CD4-positive, alpha-beta T cell treated with Interleukin-6 at 100 ng/mL for 8 hours (primary cell): ENCODE data around the gene TNFAIP8L3.
"Not testable (repeated sequence)": the region's sequence is repeated elsewhere in the genome, so short reads cannot be mapped to it uniquely, and the experiment has no call there.

ENCODE experiments used
- DNase-seq: peaks from one replicate; pipeline ENCODE4 v3.0.0-alpha.2; 2020; ENCODE audit warnings: mixed read lengths, low spot score

The TNFAIP8L3 gene

DNA sequence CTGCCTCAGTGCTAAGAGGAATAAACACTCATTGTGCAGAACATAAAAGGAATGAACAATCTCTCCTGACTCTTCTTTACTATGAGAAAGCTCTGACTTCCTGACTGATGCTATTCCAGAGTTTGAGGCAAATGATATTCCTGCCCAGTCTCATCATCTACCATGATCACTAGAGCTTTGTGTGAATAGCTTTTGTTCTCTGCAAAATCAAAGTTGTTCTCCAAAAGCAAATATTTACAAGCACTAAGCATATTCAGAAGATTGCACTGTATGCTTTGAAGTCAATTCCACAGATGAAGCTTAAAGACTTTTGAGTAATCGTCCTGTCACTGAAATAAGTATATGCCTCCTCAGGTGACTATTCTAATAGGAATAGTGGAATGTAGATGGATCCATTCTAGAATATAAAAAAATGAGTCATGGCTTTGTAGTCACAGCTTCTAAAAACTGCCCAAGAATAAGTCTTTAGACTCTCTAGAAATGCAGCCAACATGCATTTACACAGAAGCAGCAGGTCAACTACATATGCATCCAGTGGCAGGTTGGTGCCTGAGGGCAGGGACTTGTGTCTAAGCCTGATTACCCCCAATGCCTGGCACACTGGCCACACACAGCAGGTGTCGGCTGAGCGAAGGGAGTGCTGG lies 34.6 kb downstream of the TNFAIP8L3 start:
- no peak for DNase-seq

GRCh38 chr15:51054535-51054934 lies 40.2 kb downstream of the TNFAIP8L3 start:
- no peak for DNase-seq

DNA sequence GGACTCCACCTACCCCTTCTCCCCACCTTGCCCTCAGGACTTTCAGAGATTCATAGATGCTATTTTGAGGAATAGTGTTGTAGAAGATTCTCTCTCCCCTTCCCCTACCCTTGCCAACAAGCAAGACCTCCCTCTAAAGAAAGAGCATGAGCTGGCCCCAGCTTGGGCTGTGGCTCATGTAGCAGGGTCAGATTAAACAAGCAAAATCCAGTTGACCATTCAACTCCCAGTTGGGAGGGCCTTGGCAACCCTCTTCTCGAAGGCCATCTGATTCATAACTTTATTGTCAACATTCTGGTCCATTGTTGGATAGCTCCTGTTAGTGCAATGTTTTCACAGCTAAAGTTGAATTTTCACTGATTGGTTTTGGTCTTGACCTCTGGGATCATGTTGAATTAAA lies 41.1 kb downstream of the TNFAIP8L3 start:
- DNase-seq = no peak

DNA sequence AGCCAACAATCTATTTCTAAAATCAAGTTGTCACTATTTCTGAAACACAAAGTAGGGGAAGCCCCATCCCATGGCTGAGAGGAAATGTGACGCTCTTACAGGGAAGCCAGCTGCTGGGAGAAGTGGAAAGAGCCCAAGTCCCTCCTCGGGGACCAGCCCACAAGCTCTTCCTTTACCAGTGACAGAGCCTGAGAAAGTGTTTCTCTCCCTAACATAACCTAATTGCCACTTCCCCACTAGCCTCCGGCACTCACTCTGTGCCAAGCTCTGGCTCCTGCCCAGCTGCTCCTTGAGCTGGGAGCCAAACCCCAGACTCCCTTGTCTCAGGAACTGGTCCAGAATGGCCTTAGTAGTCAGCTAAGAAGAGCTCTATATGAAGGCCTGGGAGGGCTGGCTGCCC lies 42.9 kb downstream of the TNFAIP8L3 start:
- DNase-seq = no peak

DNA sequence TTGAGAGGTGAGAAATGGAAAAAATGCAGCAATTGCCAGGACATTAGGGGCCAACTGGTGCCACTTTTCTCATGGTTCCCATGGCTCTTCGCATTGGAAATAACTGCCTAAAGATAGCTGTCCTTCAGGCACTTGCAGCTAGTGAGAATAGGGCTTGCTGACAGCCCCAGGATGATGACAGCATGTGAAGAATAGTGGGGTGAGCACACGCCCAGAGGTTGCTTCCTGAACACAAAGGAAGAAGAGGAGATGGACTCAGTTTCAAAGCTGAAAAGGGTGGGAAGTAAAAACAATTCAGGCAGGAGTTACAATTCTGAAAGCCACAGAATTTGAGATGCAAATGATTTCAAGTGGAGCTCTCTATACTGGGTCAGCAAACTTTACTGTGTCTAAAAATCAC lies 45.6 kb downstream of the TNFAIP8L3 start:
- DNase-seq = no peak

DNA sequence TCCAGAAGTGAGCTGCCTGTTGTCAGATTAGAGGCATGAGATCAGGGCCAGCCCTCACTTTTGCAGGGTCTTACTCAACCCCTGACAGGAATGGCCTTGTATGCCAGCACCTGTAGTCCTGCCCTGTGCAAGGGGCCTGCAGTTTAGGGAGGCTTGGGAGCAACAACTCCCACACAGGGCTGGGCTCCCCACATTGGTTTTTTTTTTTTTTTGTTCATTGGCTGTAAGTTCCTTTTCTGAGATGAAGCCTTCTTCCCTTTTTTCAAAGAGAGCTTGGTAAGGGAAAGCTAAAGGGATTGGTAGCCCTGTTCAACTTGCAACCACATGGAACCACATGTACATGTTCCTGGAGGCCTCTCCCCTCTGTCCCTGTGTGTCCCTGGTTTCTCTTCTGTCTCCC lies 46.4 kb downstream of the TNFAIP8L3 start:
- no peak for DNase-seq

- no peak for DNase-seq
Observed at GRCh38 chr15:51046799-51047449, 47.8 kb downstream of the TNFAIP8L3 start.

GRCh38 chr15:51046016-51046415 lies 48.7 kb downstream of the TNFAIP8L3 start:
- no peak for DNase-seq

- DNase-seq = no peak
Observed at GRCh38 chr15:51044037-51044727, 50.5 kb downstream of the TNFAIP8L3 start.

DNA sequence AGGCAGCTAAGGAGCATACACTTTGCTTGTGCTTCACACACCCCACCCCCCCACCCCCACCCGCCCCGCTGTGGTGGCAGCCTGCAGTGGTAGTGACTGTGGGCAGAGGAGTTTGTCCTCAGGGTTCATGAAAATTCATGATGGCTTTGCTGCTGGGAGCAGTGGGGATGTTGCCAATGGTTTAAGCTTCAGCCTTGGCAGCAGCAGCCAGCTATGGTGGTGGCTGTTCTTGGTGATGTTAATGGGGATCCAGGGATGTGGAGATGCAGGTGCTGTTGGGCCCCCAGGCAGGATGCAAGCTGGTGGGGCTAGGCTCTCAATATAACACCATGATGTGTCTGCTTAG lies 55.8 kb downstream of the TNFAIP8L3 start:
- no peak for DNase-seq

DNA sequence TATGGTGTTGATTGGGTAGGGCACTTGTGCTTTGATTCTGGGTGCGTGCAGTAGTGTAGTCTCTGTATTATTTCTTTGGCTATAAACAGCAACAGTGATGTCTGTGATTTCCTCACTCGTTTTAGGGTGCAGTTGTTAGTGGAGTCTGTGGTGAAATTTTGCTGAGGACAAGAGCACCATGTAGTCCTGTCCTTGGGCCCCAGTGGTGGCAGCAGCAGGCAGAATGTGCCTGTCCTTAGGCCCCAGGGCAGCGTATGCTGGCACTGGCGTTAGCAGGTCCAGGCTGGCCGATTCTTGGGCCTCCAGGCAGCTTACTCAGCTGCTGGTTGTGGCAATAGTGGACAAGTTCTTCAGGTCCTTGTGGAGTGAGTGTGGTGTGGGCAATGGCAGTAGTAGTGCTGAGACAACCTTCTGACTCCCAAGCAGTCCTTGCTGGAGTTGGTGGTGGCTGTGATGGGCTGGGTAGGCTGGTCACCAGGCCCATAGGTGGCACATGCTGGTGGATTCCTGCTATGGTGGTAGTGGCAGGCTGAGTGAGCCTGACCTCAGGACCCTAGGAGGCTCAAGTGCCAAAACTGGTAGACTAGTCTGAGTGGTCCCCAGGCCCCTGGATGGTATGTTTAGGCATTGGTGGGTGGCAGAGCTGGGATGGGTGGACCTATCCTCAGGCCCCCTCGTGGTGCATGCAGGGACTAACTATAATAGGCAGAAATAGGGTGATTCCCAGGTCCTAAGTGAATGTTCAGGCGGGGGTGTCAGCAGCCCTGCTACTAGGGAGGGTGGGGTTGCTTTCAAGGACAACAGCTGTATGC lies 56.3 kb downstream of the TNFAIP8L3 start:
- no peak for DNase-seq

GRCh38 chr15:51037474-51037873 lies 57.2 kb downstream of the TNFAIP8L3 start:
- DNase-seq = not testable (repeated sequence)

DNA sequence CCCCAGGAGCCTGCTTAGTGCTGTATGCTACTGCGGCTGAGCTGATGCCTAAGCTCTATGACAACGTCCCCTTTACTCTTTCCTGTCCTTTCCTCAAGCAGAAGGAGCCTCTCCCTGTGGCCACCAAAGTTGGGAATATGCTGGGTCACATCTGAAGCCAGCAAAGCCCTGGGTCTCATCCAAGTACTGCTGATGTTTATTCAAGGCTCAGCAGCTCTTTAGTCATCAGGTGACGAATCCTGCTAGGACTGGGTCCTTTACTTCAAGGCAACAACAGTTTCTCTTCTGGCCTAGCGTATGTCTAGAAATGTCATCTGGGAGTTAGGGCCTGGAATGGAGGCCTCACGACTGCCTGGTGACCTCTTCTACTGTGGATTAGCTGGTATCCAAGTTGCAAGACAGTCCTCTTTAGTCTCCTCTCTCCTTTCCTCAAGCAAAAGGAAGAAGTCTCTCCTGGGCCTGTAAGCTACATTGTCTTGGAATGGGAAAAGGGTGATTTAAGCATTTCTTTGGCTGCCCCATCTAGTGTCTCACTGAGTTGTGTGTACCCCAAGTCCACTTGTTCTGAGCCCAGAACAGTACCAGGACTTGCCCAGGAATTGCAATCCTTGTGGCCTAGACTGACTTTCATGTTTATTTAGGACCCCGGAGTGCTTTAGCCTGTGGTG lies 63.9 kb downstream of the TNFAIP8L3 start:
- DNase-seq = no peak

GRCh38 chr15:51025454-51025846 lies 69.3 kb downstream of the TNFAIP8L3 start:
- DNase-seq = no peak

- no peak for DNase-seq
Observed at GRCh38 chr15:51024735-51025453, 69.8 kb downstream of the TNFAIP8L3 start.

- DNase-seq = no peak
Observed at GRCh38 chr15:51023499-51023898, 71.2 kb downstream of the TNFAIP8L3 start.

GRCh38 chr15:51022206-51022605 lies 72.5 kb downstream of the TNFAIP8L3 start:
- no peak for DNase-seq

- DNase-seq = no peak
Observed at GRCh38 chr15:51016615-51017014, 78.1 kb downstream of the TNFAIP8L3 start.

- DNase-seq = no peak
Observed at GRCh38 chr15:51011212-51011611, 83.5 kb downstream of the TNFAIP8L3 start.

DNA sequence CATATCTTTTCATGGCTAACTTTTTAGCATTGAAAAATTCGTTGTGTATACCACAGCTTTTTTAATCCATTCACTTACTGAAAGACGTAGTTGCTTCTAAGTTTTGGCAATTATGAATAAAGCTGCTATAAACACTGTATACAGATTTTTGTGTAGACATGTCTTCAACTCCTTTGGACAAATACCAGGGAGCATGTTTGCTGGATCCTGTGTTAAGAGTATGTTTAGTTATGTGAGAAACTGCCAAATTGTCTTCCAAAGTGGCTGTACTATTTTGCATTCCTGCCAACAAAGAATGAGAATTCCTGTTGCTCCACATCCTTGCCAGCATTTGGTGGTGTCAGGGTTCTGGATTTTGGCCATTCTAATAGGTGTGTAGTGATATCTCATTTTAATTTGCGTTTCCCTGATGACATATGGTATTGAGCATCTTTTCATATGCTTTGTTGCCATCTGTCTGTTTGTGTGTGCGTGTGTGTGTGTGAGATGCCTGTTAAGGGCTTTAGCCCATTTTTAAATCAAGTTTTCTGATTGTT lies 87.5 kb downstream of the TNFAIP8L3 start:
- DNase-seq = no peak
